ENCODE results near the gene HNRNPA0. TPM values are rescaled to one million over a fixed set of nuclear protein-coding genes. Genes with fewer than 3 reads are reported as not detected.

Gene HNRNPA0
- total RNA-seq, 1 experiment from 2014 or later = 6.7 TPM

DNA sequence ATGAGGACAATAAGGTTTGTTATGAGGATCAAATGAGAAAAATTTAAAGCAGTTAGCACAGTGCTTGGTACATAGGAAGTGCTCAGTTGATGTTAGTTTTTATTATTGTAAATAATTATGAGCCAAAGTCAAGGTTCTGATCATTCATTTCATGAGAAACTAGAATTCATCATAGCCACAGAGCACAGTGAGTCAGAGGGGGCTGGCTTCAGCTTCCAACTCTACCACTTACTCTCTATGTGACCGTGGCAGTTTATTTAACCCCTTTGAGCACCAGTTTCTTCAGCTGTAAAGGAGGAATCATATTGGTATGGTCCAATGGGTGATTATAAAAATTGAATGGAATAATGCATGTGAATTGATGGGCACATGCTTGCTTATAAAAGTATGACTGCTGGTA is 57.7 kb downstream of the HNRNPA0 start:
- H3K9ac ChIP-seq (ENCODE audit: low read length) = no peak overlapping the region
- no peak overlapping the region for H2AFZ ChIP-seq (ENCODE audit: low read length)
- no peaks in the 10 kb centered on the region for H4K20me1 ChIP-seq (ENCODE audit: insufficient read depth, low read depth, low read length)
- H3K4me1 ChIP-seq (ENCODE audit: low read length) = no peaks in the 10 kb centered on the region
- no peak overlapping the region for H3K4me3 ChIP-seq (ENCODE audit: low read length)
- H3K9me3 ChIP-seq (ENCODE audit: low read length) = no peaks in the 10 kb centered on the region
- H3K36me3 ChIP-seq (ENCODE audit: insufficient read depth, low read length) = no peaks in the 10 kb centered on the region
- no peaks in the 10 kb centered on the region for H3K27me3 ChIP-seq (ENCODE audit: low read length)
- H3K79me2 ChIP-seq (ENCODE audit: low read length) = no peaks in the 10 kb centered on the region
- no peaks in the 10 kb centered on the region for H3K9me2 ChIP-seq (replicated peaks; ENCODE audit: insufficient read depth, low read length)
- no peak for DNase-seq
- no peak overlapping the region for H3K4me2 ChIP-seq (ENCODE audit: low read depth, low read length, poor library complexity, severe bottlenecking)
- no peak overlapping the region for H3K27ac ChIP-seq (ENCODE audit: low read length)

DNA sequence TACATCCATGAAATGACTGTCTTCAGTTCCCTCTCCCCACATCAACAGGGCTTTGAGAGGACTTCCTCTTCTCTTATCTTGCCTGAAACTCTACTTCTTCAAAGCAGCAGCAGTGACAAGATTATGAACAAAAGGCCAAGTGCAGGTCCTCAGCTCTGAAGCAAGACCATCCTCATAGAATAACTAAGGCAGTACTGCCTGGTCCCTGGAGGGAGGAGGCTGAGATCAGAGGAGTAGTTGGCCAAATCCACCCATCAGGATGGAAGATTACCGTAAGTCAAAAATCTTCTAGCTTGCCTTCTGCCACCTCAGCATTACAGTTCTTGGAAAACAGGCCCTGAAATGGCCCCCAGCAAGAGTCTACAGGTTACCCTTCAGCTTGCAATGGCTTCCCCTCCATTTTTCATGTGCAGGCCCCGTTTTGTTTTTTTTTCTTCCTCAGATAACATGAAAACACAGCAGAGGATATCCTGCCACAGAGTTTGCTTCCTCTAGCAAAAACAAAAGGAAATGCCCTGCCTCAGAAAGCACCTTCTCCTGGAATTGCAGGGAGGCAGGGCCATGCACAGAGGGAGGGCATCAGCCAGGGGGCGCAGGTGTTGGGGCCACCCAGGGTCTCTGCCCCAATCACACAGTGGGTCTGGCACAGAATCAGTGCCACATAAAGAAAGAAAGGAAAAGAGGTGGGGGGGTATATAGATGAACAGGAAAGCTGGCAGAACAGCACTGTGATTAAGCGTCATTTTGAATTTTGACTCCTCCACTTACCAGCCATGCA is 58.3 kb downstream of the HNRNPA0 start:
- Histone ChIP-seq H3K27me3 (ENCODE audit: low read length) (no peaks in the 10 kb centered on the region), H3K9me3 (ENCODE audit: low read length) (no peaks in the 10 kb centered on the region), H2AFZ (ENCODE audit: low read length) (no peak overlapping the region), H3K4me1 (ENCODE audit: low read length) (no peaks in the 10 kb centered on the region), H4K20me1 (ENCODE audit: insufficient read depth, low read depth, low read length) (no peaks in the 10 kb centered on the region), H3K36me3 (ENCODE audit: insufficient read depth, low read length) (no peaks in the 10 kb centered on the region), H3K9me2 (replicated peaks; ENCODE audit: insufficient read depth, low read length) (no peaks in the 10 kb centered on the region), H3K79me2 (ENCODE audit: low read length) (no peaks in the 10 kb centered on the region), H3K9ac (ENCODE audit: low read length) (no peak overlapping the region), H3K4me3 (ENCODE audit: low read length) (no peak overlapping the region), H3K4me2 (ENCODE audit: low read depth, low read length, poor library complexity, severe bottlenecking) (no peak overlapping the region), H3K27ac (ENCODE audit: low read length) (no peak overlapping the region)
- DNase-seq = no peak

Other genes starting within 250 kb of the HNRNPA0 start
- 0.36 and 0.67 TPM in 2 replicates for gene KLHL3, start 18.3 kb downstream of the HNRNPA0 start, total RNA-seq (2014; rRNA removed; shearing (Covaris generic); ENCODE audit: low replicate concordance)
- gene MYOT, start 113.5 kb upstream of the HNRNPA0 start, total RNA-seq (2014; rRNA removed; shearing (Covaris generic); ENCODE audit: low replicate concordance) = not detected in 2 replicates
- not detected in 2 replicates for gene PKD2L2, start 135.1 kb upstream of the HNRNPA0 start, total RNA-seq (2014; rRNA removed; shearing (Covaris generic); ENCODE audit: low replicate concordance)

All from Karpas-422 (cell line).